Tibial artery (tissue), 4 donors: Measurements from ENCODE around the gene MCFD2.

ENCODE experiments used
- DNase-seq, 2 donors: peaks; one replicate each; pipeline ENCODE4 v3.0.0-alpha.2; 2019
- H3K27ac ChIP-seq, 2 donors: fragments of 200-600 bp; sonication (generic) in 1 of 2; 1 replicate in 1 of 2; 2 replicates in 1 of 2; pipeline ENCODE4 v1.5.1; 2018 to 2019; ENCODE audit warnings: mild to moderate bottlenecking in 1 of 2
- H3K27me3 ChIP-seq, 2 donors: fragments of 200-600 bp; sonication (generic) in 1 of 2; one replicate each; pipeline versions ENCODE4 v1.5.1 to v1.6.0; 2016 to 2019
- H3K36me3 ChIP-seq, 3 donors: fragments of 200-600 bp; sonication (generic) in 2 of 3; one replicate each; pipeline ENCODE4 v1.5.1; 2016 to 2019; ENCODE audit warnings: mild to moderate bottlenecking in 2 of 3
- H3K4me1 ChIP-seq, 4 donors: fragments of 200-600 bp; sonication (generic) in 2 of 4; 1 replicate in 3 of 4; 2 replicates in 1 of 4; pipeline ENCODE4 v1.5.1; 2016 to 2019
- H3K4me3 ChIP-seq, 2 donors: fragments of 200-600 bp; sonication (generic) in 1 of 2; 1 replicate in 1 of 2; 2 replicates in 1 of 2; pipeline ENCODE4 v1.5.1; 2018 to 2019; ENCODE audit warnings: mild to moderate bottlenecking in 2 of 2
- H3K9me3 ChIP-seq, 3 donors: fragments of 200-600 bp; sonication (generic) in 1 of 3; one replicate each; pipeline ENCODE4 v1.5.1; 2016 to 2019
- CTCF ChIP-seq, 2 experiments: fragments of 200-600 bp in 1 of 2; fragments of 450-650 bp in 1 of 2; IDR thresholded peaks; one replicate each; pipeline ENCODE4 v1.5.1; 2017 to 2019; ENCODE audit warnings: antibody characterized with exemption in 2 of 2, mild to moderate bottlenecking in 1 of 2, moderate library complexity in 1 of 2
- intact Hi-C: fragments of 100-400 bp; cut with DNase I; formaldehyde crosslinking; loops from one replicate; pipeline ENCODE4 v1.15.0; 2023; ENCODE audit warnings: low total_unique reads

The MCFD2 gene

GRCh38 chr2:46887028-46887885 is 28.3 kb downstream of the MCFD2 start:
- H3K4me1 ChIP-seq: peaks cover 0 to 17% (median 10%) of the 10 kb centered on the region in 4 donors
- no peak overlapping the region for H3K4me3 ChIP-seq
- no peaks in the 10 kb centered on the region for H3K27me3 ChIP-seq
- no peak for DNase-seq
- TF ChIP-seq CTCF (IDR thresholded peaks at IDR 0.05): no peak
- H3K36me3 ChIP-seq: no peaks in the 10 kb centered on the region
- no peak overlapping the region for H3K27ac ChIP-seq
- no peaks in the 10 kb centered on the region for H3K9me3 ChIP-seq
- intact Hi-C loops: no loop called here

DNA sequence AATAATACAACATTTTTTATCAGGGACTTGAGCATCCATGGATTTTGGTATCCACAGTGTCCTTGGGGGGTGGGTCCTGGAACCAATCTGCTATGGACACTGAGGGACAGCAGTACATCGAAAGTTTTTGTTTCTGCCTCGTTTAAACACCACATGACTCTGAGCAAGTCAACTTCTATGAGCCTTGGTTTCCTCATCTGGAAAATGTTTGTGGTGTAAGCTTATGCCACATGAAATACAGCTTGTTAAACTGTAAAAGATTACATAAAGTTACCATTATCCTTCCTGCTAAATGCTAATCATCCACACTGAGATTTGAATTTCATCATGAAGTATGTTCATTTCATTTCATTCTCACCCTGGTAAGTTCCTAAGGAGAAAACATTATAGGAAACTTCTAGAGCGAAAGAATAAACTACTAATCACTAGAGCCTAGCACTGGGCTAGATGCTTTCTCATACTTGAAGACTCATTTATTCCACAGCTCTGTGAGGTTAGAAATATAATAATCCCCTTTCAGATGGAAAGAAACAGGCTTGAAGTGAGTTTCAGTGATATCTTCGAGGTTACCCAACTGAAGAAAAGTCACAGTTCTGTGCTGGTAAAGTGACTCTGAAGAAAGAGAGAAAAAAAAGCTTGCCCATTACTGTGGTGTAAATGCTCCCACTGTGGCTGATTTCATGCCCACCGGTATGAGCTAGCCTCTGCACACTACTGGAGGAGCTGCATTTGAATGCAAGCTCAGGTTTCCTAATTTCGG is 29.2 kb downstream of the MCFD2 start:
- Histone ChIP-seq H3K36me3 (no peaks in the 10 kb centered on the region), H3K27ac (no peak overlapping the region), H3K4me3 (no peak overlapping the region), H3K27me3 (no peaks in the 10 kb centered on the region), H3K9me3 (no peaks in the 10 kb centered on the region), H3K4me1 (peaks cover 0 to 25% (median 13%) of the 10 kb centered on the region in 4 donors)
- TF ChIP-seq CTCF (IDR thresholded peaks at IDR 0.05): no peak
- intact Hi-C loops: no loop called here
- no peak for DNase-seq

- intact Hi-C loops: no loop called here
- Histone ChIP-seq H3K4me1 (peaks cover 0 to 29% (median 14%) of the 10 kb centered on the region in 4 donors), H3K9me3 (no peaks in the 10 kb centered on the region), H3K4me3 (no peak overlapping the region), H3K27ac (peak overlapping the region; percentile 65 to 67), H3K36me3 (no peaks in the 10 kb centered on the region), H3K27me3 (no peaks in the 10 kb centered on the region)
- DNase-seq: no peak
- TF ChIP-seq CTCF (IDR thresholded peaks at IDR 0.05): no peak
Observed at GRCh38 chr2:46885376-46885775, 30.2 kb downstream of the MCFD2 start.

GRCh38 chr2:46879511-46879910 is 36.1 kb downstream of the MCFD2 start:
- H3K9me3 ChIP-seq: no peaks in the 10 kb centered on the region
- no peak for DNase-seq
- no peaks in the 10 kb centered on the region for H3K36me3 ChIP-seq
- H3K27me3 ChIP-seq: no peaks in the 10 kb centered on the region
- TF ChIP-seq CTCF (IDR thresholded peaks at IDR 0.05): no peak
- no peak overlapping the region for H3K4me3 ChIP-seq
- peak overlapping the region; percentile 34 to 65 for H3K27ac ChIP-seq
- intact Hi-C loops: loop anchor here (10.0 kb wide), 1 partner anchor 515 kb away; no protein-coding TSS in a partner anchor
- H3K4me1 ChIP-seq: peaks cover 0 to 56% (median 27%) of the 10 kb centered on the region in 4 donors

DNA sequence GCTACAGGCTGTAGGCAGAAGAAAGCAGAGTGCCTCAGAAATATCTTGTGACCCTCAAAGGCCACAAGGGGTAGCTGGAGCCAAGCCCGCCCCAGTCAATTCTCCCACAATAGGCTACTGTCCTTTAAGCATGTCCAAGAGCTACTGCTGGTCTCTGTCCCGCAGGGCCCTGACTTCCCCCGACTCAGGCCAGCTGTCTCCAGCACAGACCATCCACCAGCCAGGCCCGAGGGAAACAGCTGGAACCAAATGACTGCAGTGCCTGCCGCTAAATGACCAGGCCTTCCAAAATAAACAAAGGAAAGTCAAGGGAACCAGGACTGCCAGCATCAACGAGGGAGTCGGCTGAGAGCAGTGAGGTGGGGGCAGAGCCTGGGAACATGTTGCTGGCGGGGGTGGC is 36.7 kb downstream of the MCFD2 start:
- peak; percentile 60 to 90 for DNase-seq
- H3K4me3 ChIP-seq: no peak overlapping the region
- peaks cover 0 to 63% (median 32%) of the 10 kb centered on the region in 4 donors for H3K4me1 ChIP-seq
- no peaks in the 10 kb centered on the region for H3K27me3 ChIP-seq
- intact Hi-C loops: loop anchor here (10.0 kb wide), 1 partner anchor 514 kb away; no protein-coding TSS in a partner anchor
- H3K27ac ChIP-seq: peak overlapping the region; percentile 34 to 65
- H3K36me3 ChIP-seq: no peaks in the 10 kb centered on the region
- no peaks in the 10 kb centered on the region for H3K9me3 ChIP-seq
- TF ChIP-seq CTCF (IDR thresholded peaks at IDR 0.05): no peak
